Liver (tissue), 9 donors: Measurements from ENCODE around the gene FARP1. TPM values are rescaled to one million over a fixed set of nuclear protein-coding genes. Genes with fewer than 3 reads are reported as not detected.
"Not testable (repeated sequence)": the region's sequence is repeated elsewhere in the genome, so short reads cannot be mapped to it uniquely, and the experiment has no call there.

Experiments
- DNase-seq: peaks from one replicate; pipeline ENCODE4 v3.0.0-alpha.2; 2017; ENCODE audit warnings: low spot score
- H3K27ac ChIP-seq, 2 donors: one replicate each; pipeline ENCODE4 v1.7.0; 2013; ENCODE audit warnings: inconsistent platforms in 2 of 2, low read length in 2 of 2, control low read depth in 1 of 2, low read depth in 1 of 2, mild to moderate bottlenecking in 1 of 2
- H3K27me3 ChIP-seq, 4 donors: one replicate each; pipeline versions ENCODE4 v1.6.1 to v1.7.0; 2013; ENCODE audit warnings: low read length in 3 of 4, inconsistent platforms in 1 of 4, mild to moderate bottlenecking in 1 of 4, moderate library complexity in 1 of 4; ENCODE audit not compliant: control insufficient read depth in 4 of 4, insufficient read depth in 4 of 4
- H3K36me3 ChIP-seq, 4 donors: one replicate each; pipeline versions ENCODE4 v1.6.1 to v1.7.0; 2013; ENCODE audit warnings: low read length in 3 of 4, mild to moderate bottlenecking in 3 of 4, low read depth in 1 of 4, moderate library complexity in 1 of 4; ENCODE audit not compliant: control insufficient read depth in 4 of 4, insufficient read depth in 3 of 4
- H3K4me1 ChIP-seq, 4 donors: one replicate each; pipeline versions ENCODE4 v1.6.1 to v1.7.0; 2013; ENCODE audit warnings: low read length in 3 of 4, mild to moderate bottlenecking in 3 of 4, moderate library complexity in 1 of 4; ENCODE audit not compliant: control insufficient read depth in 4 of 4, insufficient read depth in 4 of 4
- H3K4me3 ChIP-seq, 3 donors: one replicate each; pipeline versions ENCODE4 v1.6.1 to v1.7.0; 2013; ENCODE audit warnings: low read length in 3 of 3, control low read depth in 1 of 3, low read depth in 1 of 3, mild to moderate bottlenecking in 1 of 3
- H3K9ac ChIP-seq, 2 donors: one replicate each; pipeline ENCODE4 v1.7.0; 2013; ENCODE audit warnings: low read length in 2 of 2, mild to moderate bottlenecking in 2 of 2, moderate library complexity in 2 of 2, control low read depth in 1 of 2, low read depth in 1 of 2
- H3K9me3 ChIP-seq, 4 donors: one replicate each; pipeline versions ENCODE4 v1.6.1 to v1.7.0; 2013; ENCODE audit warnings: low read length in 3 of 4; ENCODE audit not compliant: control insufficient read depth in 4 of 4
- EGR1 ChIP-seq, 2 donors: IDR thresholded peaks; 2 replicates each; pipeline ENCODE4 v1.6.1; 2016 to 2018; ENCODE audit warnings: antibody characterized with exemption in 2 of 2, low read depth in 2 of 2
- FOXA1 ChIP-seq: IDR thresholded peaks from 2 replicates; pipeline ENCODE4 v1.6.1; 2016; ENCODE audit warnings: antibody characterized with exemption
- FOXA2 ChIP-seq: IDR thresholded peaks from 2 replicates; pipeline ENCODE4 v1.6.1; 2016; ENCODE audit warnings: antibody characterized with exemption
- GABPA ChIP-seq, 2 donors: IDR thresholded peaks in 1 of 2; conservative IDR thresholded peaks in 1 of 2; 2 replicates each; pipeline ENCODE4 v1.6.1; 2016; ENCODE audit warnings: antibody characterized with exemption in 2 of 2, mild to moderate bottlenecking in 1 of 2, moderate library complexity in 1 of 2
- HNF4A ChIP-seq, 2 donors: conservative IDR thresholded peaks; 2 replicates each; pipeline ENCODE4 v1.6.1; 2016; ENCODE audit warnings: antibody characterized with exemption in 2 of 2, mild to moderate bottlenecking in 2 of 2
- HNF4G ChIP-seq: IDR thresholded peaks from 2 replicates; pipeline ENCODE4 v1.6.1; 2016; ENCODE audit warnings: antibody characterized with exemption
- JUND ChIP-seq, 2 donors: IDR thresholded peaks; 2 replicates each; pipeline ENCODE4 v1.6.1; 2016; ENCODE audit warnings: antibody characterized with exemption in 2 of 2
- NR2F2 ChIP-seq: IDR thresholded peaks from 2 replicates; pipeline ENCODE4 v1.6.1; 2016; ENCODE audit warnings: antibody characterized with exemption
- RAD21 ChIP-seq, 2 donors: IDR thresholded peaks; 2 replicates each; pipeline ENCODE4 v1.6.1; 2016; ENCODE audit warnings: antibody characterized with exemption in 2 of 2, mild to moderate bottlenecking in 2 of 2
- RXRA ChIP-seq, 2 donors: IDR thresholded peaks; 2 replicates each; pipeline ENCODE4 v1.6.1; 2017 to 2018; ENCODE audit warnings: antibody characterized with exemption in 2 of 2, mild to moderate bottlenecking in 1 of 2
- SP1 ChIP-seq: IDR thresholded peaks from 2 replicates; pipeline ENCODE4 v1.6.1; 2018; ENCODE audit warnings: antibody characterized with exemption, mild to moderate bottlenecking
- TAF1 ChIP-seq: conservative IDR thresholded peaks from 2 replicates; pipeline ENCODE4 v1.6.1; 2016; ENCODE audit warnings: antibody characterized with exemption, mild to moderate bottlenecking
- YY1 ChIP-seq: IDR thresholded peaks from 2 replicates; pipeline ENCODE4 v1.6.1; 2016; ENCODE audit warnings: antibody characterized with exemption, mild to moderate bottlenecking
- WGBS: extraction: QIAGEN DNeasy Blood & Tissue Kit; methylation state at CpG from one replicate; pipeline ENCODE4 v1.1.7; 2013; 5-methylcytosine and 5-hydroxymethylcytosine counted together
- polyA plus RNA-seq, 2 donors: library from polyadenylated mRNA; stranded (reverse) in 1 of 2; unstranded in 1 of 2; fragments of 200-250 nt in 1 of 2; fragments of >200 nt in 1 of 2; fragmentation: Nextera tagmentation in 1 of 2; extraction: Ambion mirVana in 1 of 2; gene quantifications; one replicate each; pipeline versions ENCODE4 v1.2.1 to v1.2.3, GENCODE V29; 2013 to 2015
- total RNA-seq, 2 donors: library from RNA; depleted of rRNA; stranded (reverse); fragments of >200 nt; gene quantifications; one replicate each; pipeline ENCODE4 v1.2.3, GENCODE V29; 2014
- TF ChIP-seq, protein P1 (sequence below): IDR thresholded peaks from 2 replicates; pipeline ENCODE4 v1.6.1; 2016; ENCODE audit warnings: antibody characterized with exemption
- TF ChIP-seq, protein P2 (sequence below): fragments of 150-350 bp; IDR thresholded peaks from 2 replicates; pipeline ENCODE4 v1.5.1; 2017; ENCODE audit warnings: improper control_type of control experiment, low read depth, low read length; ENCODE audit not compliant: missing input control
- donor health status: healthy.
- donor health status: healthy.
- donor health status: healthy.
- donor health status: healthy.
- donor health status: healthy.

Gene FARP1
- total and polyA plus RNA-seq, 4 donors, result 28.4 to 62.6 (median 39.8) TPM

DNA sequence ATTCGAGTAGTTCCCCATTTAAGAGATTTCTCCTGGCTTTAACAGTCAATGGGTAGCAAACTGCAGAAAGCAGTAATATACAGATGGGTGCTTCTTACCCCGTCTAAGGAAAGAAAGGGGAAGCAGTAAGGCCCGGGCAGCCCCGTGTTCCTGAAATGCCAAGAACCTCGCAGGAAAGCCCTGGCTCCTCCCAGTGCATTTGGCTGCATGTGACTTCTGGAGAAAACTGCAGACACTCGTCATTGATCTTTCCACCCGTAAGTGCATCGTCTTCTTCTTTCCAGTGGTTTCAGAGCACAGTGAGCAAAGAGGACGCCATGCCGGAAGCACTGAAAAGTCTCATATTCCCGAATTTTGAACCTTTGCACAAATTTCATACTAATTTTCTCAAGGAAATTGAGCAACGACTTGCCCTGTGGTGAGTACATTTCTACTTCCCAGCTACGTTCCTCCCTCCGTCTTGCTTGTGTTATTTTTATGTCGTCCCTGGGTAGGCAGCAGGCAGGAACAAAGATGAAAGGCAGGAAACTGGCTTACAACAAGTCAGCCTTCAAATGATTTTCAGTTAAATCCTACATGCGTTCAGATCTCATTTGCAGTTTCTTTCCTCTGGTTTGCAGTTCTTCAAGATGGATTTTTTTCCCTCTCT is 268.8 kb downstream of the FARP1 start:
- no peak overlapping the region for H3K27ac ChIP-seq
- peak in 1 of 2 donors; percentile 4 for TF ChIP-seq RAD21 (IDR thresholded peaks at IDR 0.05)
- TF ChIP-seq TAF1, result no peak
- H3K4me3 ChIP-seq, result no peak overlapping the region
- no peaks in the 10 kb centered on the region for H3K9me3 ChIP-seq
- 71% methylated on average over 16 of the region's 16 CpGs for WGBS
- DNase-seq, result no peak
- H3K36me3 ChIP-seq, result peaks cover 6 to 53% (median 29%) of the 10 kb centered on the region in 4 donors
- H3K9ac ChIP-seq, result peak overlapping the region in 1 of 2 donors; percentile 7
- H3K27me3 ChIP-seq, result no peaks in the 10 kb centered on the region
- H3K4me1 ChIP-seq, result no peaks in the 10 kb centered on the region

GRCh38 chr13:98413278-98413677 is 270.4 kb downstream of the FARP1 start:
- not testable (repeated sequence) for H3K27me3 ChIP-seq, H3K9me3 ChIP-seq, H3K4me3 ChIP-seq, H3K27ac ChIP-seq, H3K4me1 ChIP-seq, DNase-seq, H3K9ac ChIP-seq
- peaks cover 6 to 58% (median 31%) of the 10 kb centered on the region in 4 donors for H3K36me3 ChIP-seq
- WGBS, result 96% methylated on average over 3 of the region's 3 CpGs

DNA sequence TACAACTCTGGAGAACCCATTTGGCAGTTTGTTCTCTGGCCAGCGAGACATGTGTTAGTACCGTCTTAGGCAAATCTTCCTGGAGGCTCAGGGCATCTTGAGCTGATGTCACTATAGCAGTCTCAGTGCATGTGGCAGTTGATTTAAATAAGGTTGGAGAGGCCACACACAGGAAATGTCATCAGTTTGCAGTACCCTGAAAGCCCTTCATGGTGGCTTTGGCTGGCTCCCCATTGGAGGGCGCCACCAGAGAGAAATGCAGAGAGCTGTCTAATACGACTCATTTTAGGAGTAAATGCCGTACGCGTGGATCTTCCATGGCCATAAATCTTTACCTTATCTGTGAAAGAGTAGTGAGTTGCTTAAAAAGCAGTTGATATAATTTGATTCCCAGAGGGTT is 270.9 kb downstream of the FARP1 start:
- no peak overlapping the region for H3K27ac ChIP-seq
- WGBS, result 94% methylated on average over 7 of the region's 7 CpGs

DNA sequence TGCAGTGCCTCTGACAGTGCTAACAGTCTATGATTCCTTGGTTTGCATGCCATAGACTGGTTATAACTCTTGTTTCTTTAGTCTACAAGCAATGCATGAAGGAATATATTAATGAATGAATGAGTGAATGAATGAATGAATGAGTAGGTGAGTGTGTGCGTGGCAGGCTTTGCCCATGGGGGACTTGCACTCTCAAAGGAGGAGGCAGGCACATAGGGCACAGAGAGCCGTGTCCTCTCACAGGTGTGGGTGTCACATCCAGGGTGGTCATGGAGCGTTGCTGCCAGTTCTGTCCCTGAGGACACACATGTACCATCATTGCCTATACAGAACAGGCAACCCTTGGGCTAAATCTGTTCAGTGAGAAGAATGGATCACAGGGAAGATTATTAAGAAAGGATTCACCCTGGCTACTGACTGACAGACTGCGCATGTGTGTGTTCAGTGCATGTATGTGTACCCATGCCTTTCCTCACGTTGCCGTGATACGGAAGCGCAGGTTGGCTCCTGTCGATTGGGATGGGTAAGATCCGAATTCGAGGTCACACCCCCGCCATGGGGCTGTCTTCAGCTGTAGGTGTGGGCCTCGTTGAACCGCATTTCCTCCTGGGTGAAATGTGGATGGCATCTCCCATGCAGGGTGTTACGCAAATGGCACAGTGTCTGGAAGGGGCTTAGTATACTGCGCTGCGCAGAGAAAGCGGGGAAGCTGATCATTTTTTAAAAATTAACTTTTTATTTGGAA is 272.6 kb downstream of the FARP1 start:
- H3K36me3 ChIP-seq, result peaks cover 6 to 66% (median 35%) of the 10 kb centered on the region in 4 donors
- H3K9ac ChIP-seq, result no peak overlapping the region
- H3K4me1 ChIP-seq, result no peaks in the 10 kb centered on the region

More for the DNA sequence above, 270.9 kb downstream of the FARP1 start:
- Histone ChIP-seq H3K9ac (no peak overlapping the region), H3K36me3 (peaks cover 6 to 62% (median 33%) of the 10 kb centered on the region in 4 donors), H3K9me3 (no peaks in the 10 kb centered on the region), H3K27me3 (no peaks in the 10 kb centered on the region), H3K4me3 (no peak overlapping the region), H3K4me1 (no peaks in the 10 kb centered on the region)
- TF ChIP-seq HNF4A (conservative IDR thresholded peaks at IDR 0.05) (no peak), FOXA1 (no peak), EGR1 (IDR thresholded peaks at IDR 0.05; ENCODE audit: low read depth in 2 of 2) (no peak)
- TF ChIP-seq, protein P1, sequence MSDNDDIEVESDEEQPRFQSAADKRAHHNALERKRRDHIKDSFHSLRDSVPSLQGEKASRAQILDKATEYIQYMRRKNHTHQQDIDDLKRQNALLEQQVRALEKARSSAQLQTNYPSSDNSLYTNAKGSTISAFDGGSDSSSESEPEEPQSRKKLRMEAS, result no peak
- TF ChIP-seq, protein P2, sequence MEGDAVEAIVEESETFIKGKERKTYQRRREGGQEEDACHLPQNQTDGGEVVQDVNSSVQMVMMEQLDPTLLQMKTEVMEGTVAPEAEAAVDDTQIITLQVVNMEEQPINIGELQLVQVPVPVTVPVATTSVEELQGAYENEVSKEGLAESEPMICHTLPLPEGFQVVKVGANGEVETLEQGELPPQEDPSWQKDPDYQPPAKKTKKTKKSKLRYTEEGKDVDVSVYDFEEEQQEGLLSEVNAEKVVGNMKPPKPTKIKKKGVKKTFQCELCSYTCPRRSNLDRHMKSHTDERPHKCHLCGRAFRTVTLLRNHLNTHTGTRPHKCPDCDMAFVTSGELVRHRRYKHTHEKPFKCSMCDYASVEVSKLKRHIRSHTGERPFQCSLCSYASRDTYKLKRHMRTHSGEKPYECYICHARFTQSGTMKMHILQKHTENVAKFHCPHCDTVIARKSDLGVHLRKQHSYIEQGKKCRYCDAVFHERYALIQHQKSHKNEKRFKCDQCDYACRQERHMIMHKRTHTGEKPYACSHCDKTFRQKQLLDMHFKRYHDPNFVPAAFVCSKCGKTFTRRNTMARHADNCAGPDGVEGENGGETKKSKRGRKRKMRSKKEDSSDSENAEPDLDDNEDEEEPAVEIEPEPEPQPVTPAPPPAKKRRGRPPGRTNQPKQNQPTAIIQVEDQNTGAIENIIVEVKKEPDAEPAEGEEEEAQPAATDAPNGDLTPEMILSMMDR, result no peak
- DNase-seq, result no peak

More for the DNA sequence above, 272.6 kb downstream of the FARP1 start:
- DNase-seq, result no peak
- TF ChIP-seq, protein P1, result no peak
- no peak for TF ChIP-seq FOXA1
- TF ChIP-seq HNF4G, result no peak
- TF ChIP-seq, protein P2, result no peak
- TF ChIP-seq YY1, result no peak
- no peak for TF ChIP-seq RXRA (IDR thresholded peaks at IDR 0.05)
- no peak for TF ChIP-seq JUND (IDR thresholded peaks at IDR 0.05)
- TF ChIP-seq GABPA (IDR thresholded peaks at IDR 0.05 in 1 of 2, conservative IDR thresholded peaks at IDR 0.05 in 1 of 2), result no peak
- TF ChIP-seq HNF4A (conservative IDR thresholded peaks at IDR 0.05), result no peak
- no peak for TF ChIP-seq EGR1 (IDR thresholded peaks at IDR 0.05; ENCODE audit: low read depth in 2 of 2)
- no peak for TF ChIP-seq FOXA2
- TF ChIP-seq TAF1, result no peak
- no peak for TF ChIP-seq NR2F2
- no peak for TF ChIP-seq RAD21 (IDR thresholded peaks at IDR 0.05)
- TF ChIP-seq SP1, result no peak
- Histone ChIP-seq H3K27me3 (no peaks in the 10 kb centered on the region), H3K27ac (no peak overlapping the region), H3K9me3 (no peaks in the 10 kb centered on the region), H3K4me3 (no peak overlapping the region)
- WGBS, result 91% methylated on average over 18 of the region's 18 CpGs
